ENCODE measurements around the gene TMIE. TPM values are rescaled to one million over a fixed set of nuclear protein-coding genes. Genes with fewer than 3 reads are reported as not detected.

TMIE gene
- total RNA-seq, 6 experiments from 2014 or later = not detected

- no peak overlapping the region for H3K27ac Mint-ChIP-seq
- DNase-seq = no peak
- H3K4me1 Mint-ChIP-seq (ENCODE audit: low read depth) = no peaks in the 10 kb centered on the region
- no peaks in the 10 kb centered on the region for H3K9me3 Mint-ChIP-seq
- no peak overlapping the region for H3K4me3 Mint-ChIP-seq
- peaks cover 45% of the 10 kb centered on the region for H3K27me3 Mint-ChIP-seq (ENCODE audit: insufficient read depth)
- no peak for TF ChIP-seq CTCF (IDR thresholded peaks at IDR 0.05)
- H3K36me3 Mint-ChIP-seq (ENCODE audit: low read depth) = no peaks in the 10 kb centered on the region
Observed at GRCh38 chr3:46670000-46670890, 30.9 kb upstream of the TMIE start.

DNA sequence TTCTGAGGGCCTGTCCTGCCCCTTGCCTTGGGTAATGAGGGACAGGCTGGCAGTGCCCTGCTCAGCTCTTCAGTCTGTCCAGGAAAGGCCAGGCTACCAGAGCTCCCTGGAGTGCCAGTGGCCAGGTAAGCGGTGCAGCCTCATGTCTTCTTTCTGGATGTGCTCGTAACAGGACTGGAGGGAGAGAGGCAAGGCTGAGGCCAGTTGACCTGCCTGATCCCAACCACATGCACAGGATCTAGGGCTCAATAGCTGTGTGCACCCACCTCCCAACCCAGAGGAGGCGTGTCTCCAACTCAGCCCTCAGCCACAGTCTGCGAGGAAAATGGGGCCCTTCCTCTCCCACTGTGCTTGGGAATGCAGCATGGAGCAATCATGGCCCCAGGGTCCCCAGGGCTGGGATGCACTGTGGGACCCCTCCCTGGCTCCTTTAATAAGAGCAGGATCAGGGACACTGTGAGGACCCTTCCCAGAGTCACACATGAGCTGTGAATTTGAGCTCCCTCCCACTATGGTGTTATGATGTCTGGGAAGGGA lies 30.2 kb upstream of the TMIE start:
- H3K27ac Mint-ChIP-seq = no peak overlapping the region
- H3K4me1 Mint-ChIP-seq (ENCODE audit: low read depth) = no peaks in the 10 kb centered on the region
- H3K36me3 Mint-ChIP-seq (ENCODE audit: low read depth) = no peaks in the 10 kb centered on the region
- no peak for TF ChIP-seq CTCF (IDR thresholded peaks at IDR 0.05)
- DNase-seq = no peak
- H3K4me3 Mint-ChIP-seq = no peak overlapping the region
- H3K27me3 Mint-ChIP-seq (ENCODE audit: insufficient read depth) = peaks cover 41% of the 10 kb centered on the region
- no peaks in the 10 kb centered on the region for H3K9me3 Mint-ChIP-seq

GRCh38 chr3:46671541-46672348 lies 29.4 kb upstream of the TMIE start:
- H3K36me3 Mint-ChIP-seq (ENCODE audit: low read depth) = no peaks in the 10 kb centered on the region
- no peak overlapping the region for H3K27ac Mint-ChIP-seq
- peaks cover 36% of the 10 kb centered on the region for H3K27me3 Mint-ChIP-seq (ENCODE audit: insufficient read depth)
- no peak for DNase-seq
- no peak for TF ChIP-seq CTCF (IDR thresholded peaks at IDR 0.05)
- no peak overlapping the region for H3K4me3 Mint-ChIP-seq
- no peaks in the 10 kb centered on the region for H3K9me3 Mint-ChIP-seq
- no peaks in the 10 kb centered on the region for H3K4me1 Mint-ChIP-seq (ENCODE audit: low read depth)

DNA sequence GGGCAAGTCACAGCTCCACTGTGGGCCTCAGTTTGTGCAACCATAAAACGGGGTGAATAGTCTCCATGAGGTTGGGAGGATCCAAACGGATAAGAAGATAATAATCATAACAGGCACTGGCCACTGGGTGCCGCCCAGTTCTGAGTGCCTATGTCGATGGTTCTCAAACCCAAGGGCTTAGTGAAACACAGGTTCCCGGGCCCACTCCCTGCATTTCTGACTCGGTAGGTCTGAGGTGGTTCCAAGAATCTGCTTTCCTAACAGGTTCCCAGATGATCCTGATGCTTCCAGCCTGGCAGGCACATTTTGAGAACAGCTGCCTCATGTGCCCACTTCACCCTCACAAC lies 28.9 kb upstream of the TMIE start:
- no peaks in the 10 kb centered on the region for H3K4me1 Mint-ChIP-seq (ENCODE audit: low read depth)
- DNase-seq = no peak
- H3K27ac Mint-ChIP-seq = no peak overlapping the region
- no peaks in the 10 kb centered on the region for H3K36me3 Mint-ChIP-seq (ENCODE audit: low read depth)
- H3K27me3 Mint-ChIP-seq (ENCODE audit: insufficient read depth) = peaks cover 31% of the 10 kb centered on the region
- no peaks in the 10 kb centered on the region for H3K9me3 Mint-ChIP-seq
- TF ChIP-seq CTCF (IDR thresholded peaks at IDR 0.05) = no peak
- no peak overlapping the region for H3K4me3 Mint-ChIP-seq

GRCh38 chr3:46673151-46674030 lies 27.8 kb upstream of the TMIE start:
- no peak for TF ChIP-seq CTCF (IDR thresholded peaks at IDR 0.05)
- Mint-ChIP-seq H3K27ac (no peak overlapping the region), H3K27me3 (ENCODE audit: insufficient read depth) (peaks cover 21% of the 10 kb centered on the region), H3K9me3 (no peaks in the 10 kb centered on the region), H3K4me1 (ENCODE audit: low read depth) (no peaks in the 10 kb centered on the region), H3K4me3 (no peak overlapping the region), H3K36me3 (ENCODE audit: low read depth) (no peaks in the 10 kb centered on the region)
- DNase-seq = no peak
